ENCODE results near the gene CERCAM. TPM values are rescaled to one million over a fixed set of nuclear protein-coding genes. Genes with fewer than 3 reads are reported as not detected.

CERCAM gene
- total and polyA plus RNA-seq, 2 of the 4 experiments (the other 2 are of a cell fraction), result 15.1 to 118 TPM

GRCh38 chr9:128397831-128398230, 22.8 kb upstream of the CERCAM start:
- POLR2A ChIA-PET (ENCODE audit: unreplicated experiment), result no interaction called here
- no peaks in the 10 kb centered on the region; the same call in 1 of the 2 replicates for H4K20me1 ChIP-seq (ENCODE audit: insufficient read depth, low read length)
- no peak overlapping the region for H3K27ac ChIP-seq (ENCODE audit: insufficient read depth, low read length)
- no peaks in the 10 kb centered on the region for H3K9me3 ChIP-seq (ENCODE audit: control insufficient read depth, insufficient read depth, low read length)
- no peak for ATAC-seq (ENCODE audit: low read depth)
- H2AFZ ChIP-seq (replicated peaks; ENCODE audit: low read length, poor library complexity), result no peak overlapping the region
- H3K14ac ChIP-seq (replicated peaks; ENCODE audit: low read depth, low read length), result no peak overlapping the region
- no peak overlapping the region for H2AK5ac ChIP-seq (ENCODE audit: low read depth, low read length)
- dilution Hi-C loops (cut with HindIII; ENCODE audit: low sequenced_read_pairs, unreplicated experiment) (no loop called here), in situ Hi-C loops (cut with MboI; ENCODE audit: low sequenced_read_pairs) (no loop called here), intact Hi-C loops (cut with micrococcal nuclease) (no loop called here)
- H3K4ac ChIP-seq (ENCODE audit: low read depth, low read length), result no peak overlapping the region
- H3K27me3 ChIP-seq (ENCODE audit: control insufficient read depth, insufficient read depth, low read length), result peaks cover 16% of the 10 kb centered on the region
- no peak overlapping the region for H2BK20ac ChIP-seq (ENCODE audit: low read depth, low read length)
- no peak for DNase-seq
- TF ChIP-seq, protein P1, sequence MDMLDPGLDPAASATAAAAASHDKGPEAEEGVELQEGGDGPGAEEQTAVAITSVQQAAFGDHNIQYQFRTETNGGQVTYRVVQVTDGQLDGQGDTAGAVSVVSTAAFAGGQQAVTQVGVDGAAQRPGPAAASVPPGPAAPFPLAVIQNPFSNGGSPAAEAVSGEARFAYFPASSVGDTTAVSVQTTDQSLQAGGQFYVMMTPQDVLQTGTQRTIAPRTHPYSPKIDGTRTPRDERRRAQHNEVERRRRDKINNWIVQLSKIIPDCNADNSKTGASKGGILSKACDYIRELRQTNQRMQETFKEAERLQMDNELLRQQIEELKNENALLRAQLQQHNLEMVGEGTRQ (IDR thresholded peaks at IDR 0.05; ENCODE audit: low read depth, low read length), result no peak
- no peak for TF ChIP-seq NFE2L2 (IDR thresholded peaks at IDR 0.05; ENCODE audit: low read depth, low read length)
- no peak for TF ChIP-seq SMC3 (IDR thresholded peaks at IDR 0.05; ENCODE audit: low read depth, low read length)
- H2BK5ac ChIP-seq (ENCODE audit: low read depth, low read length, poor library complexity, severe bottlenecking), result no peak overlapping the region
- H2BK120ac ChIP-seq (ENCODE audit: low read depth, low read length), result no peak overlapping the region
- H3K23ac ChIP-seq (ENCODE audit: low read depth, low read length), result no peak overlapping the region
- H3K4me1 ChIP-seq (ENCODE audit: control insufficient read depth, insufficient read depth, low read length), result no peaks in the 10 kb centered on the region
- no peaks in the 10 kb centered on the region for H3K9me1 ChIP-seq (ENCODE audit: insufficient read depth, low read length)
- no peaks in the 10 kb centered on the region for H3K79me1 ChIP-seq (ENCODE audit: low read depth in 1 of 2, low read length in 2 of 2)
- no peak overlapping the region for H3K9ac ChIP-seq (ENCODE audit: low read depth, low read length)
- no peak overlapping the region for H2BK15ac ChIP-seq (ENCODE audit: low read depth, low read length)
- H4K8ac ChIP-seq (ENCODE audit: low read depth in 2 of 2, low read length in 2 of 2), result no peak overlapping the region
- BruUV-seq (replicated peaks), result no TSS peak
- no peak overlapping the region for H3K56ac ChIP-seq (ENCODE audit: extremely low read depth, insufficient read depth, low read length)
- no peak overlapping the region for H3K4me2 ChIP-seq (ENCODE audit: low read depth, low read length)
- H4K5ac ChIP-seq (ENCODE audit: low read depth, low read length), result no peak overlapping the region
- WGBS, 2 experiments (ENCODE audit: extremely low coverage in 2 of 2, insufficient read length in 1 of 2), result 68% methylated on average over 2 of the region's 7 CpGs; no CpG with 5 or more reads in 1 of the 2 experiments
- H3K18ac ChIP-seq (ENCODE audit: low read depth, low read length), result no peak overlapping the region
- no peaks in the 10 kb centered on the region; the same call in 1 of the 2 replicates for H3K36me3 ChIP-seq (ENCODE audit: control insufficient read depth, insufficient read depth, low read length)
- CTCF ChIA-PET, result no interaction called here
- no peak overlapping the region for H2AK9ac ChIP-seq (replicated peaks; ENCODE audit: low read depth, low read length, poor library complexity)
- H3K4me3 ChIP-seq (ENCODE audit: insufficient read depth, low read depth, low read length), result no peak overlapping the region
- H4K91ac ChIP-seq (ENCODE audit: insufficient read depth, low read depth, low read length), result no peak overlapping the region

All from IMR-90 (cell line).